Renal cortical epithelial cell (primary cell): ENCODE data around the gene AGBL5. TPM values are rescaled to one million over a fixed set of nuclear protein-coding genes. Genes with fewer than 3 reads are reported as not detected.

Experiments used
- DNase-seq: peaks from one replicate; pipeline ENCODE4 v3.0.0-alpha.2; 2011; ENCODE audit warnings: low read depth
- total RNA-seq: library from RNA; depleted of rRNA; stranded (reverse); fragments of >200 nt; gene quantifications from 2 replicates; pipeline ENCODE4 v1.2.3, GENCODE V29; 2014

Gene AGBL5, protein sequence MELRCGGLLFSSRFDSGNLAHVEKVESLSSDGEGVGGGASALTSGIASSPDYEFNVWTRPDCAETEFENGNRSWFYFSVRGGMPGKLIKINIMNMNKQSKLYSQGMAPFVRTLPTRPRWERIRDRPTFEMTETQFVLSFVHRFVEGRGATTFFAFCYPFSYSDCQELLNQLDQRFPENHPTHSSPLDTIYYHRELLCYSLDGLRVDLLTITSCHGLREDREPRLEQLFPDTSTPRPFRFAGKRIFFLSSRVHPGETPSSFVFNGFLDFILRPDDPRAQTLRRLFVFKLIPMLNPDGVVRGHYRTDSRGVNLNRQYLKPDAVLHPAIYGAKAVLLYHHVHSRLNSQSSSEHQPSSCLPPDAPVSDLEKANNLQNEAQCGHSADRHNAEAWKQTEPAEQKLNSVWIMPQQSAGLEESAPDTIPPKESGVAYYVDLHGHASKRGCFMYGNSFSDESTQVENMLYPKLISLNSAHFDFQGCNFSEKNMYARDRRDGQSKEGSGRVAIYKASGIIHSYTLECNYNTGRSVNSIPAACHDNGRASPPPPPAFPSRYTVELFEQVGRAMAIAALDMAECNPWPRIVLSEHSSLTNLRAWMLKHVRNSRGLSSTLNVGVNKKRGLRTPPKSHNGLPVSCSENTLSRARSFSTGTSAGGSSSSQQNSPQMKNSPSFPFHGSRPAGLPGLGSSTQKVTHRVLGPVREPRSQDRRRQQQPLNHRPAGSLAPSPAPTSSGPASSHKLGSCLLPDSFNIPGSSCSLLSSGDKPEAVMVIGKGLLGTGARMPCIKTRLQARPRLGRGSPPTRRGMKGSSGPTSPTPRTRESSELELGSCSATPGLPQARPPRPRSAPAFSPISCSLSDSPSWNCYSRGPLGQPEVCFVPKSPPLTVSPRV
- total RNA-seq = 23.6 and 35.0 TPM in 2 replicates

DNA sequence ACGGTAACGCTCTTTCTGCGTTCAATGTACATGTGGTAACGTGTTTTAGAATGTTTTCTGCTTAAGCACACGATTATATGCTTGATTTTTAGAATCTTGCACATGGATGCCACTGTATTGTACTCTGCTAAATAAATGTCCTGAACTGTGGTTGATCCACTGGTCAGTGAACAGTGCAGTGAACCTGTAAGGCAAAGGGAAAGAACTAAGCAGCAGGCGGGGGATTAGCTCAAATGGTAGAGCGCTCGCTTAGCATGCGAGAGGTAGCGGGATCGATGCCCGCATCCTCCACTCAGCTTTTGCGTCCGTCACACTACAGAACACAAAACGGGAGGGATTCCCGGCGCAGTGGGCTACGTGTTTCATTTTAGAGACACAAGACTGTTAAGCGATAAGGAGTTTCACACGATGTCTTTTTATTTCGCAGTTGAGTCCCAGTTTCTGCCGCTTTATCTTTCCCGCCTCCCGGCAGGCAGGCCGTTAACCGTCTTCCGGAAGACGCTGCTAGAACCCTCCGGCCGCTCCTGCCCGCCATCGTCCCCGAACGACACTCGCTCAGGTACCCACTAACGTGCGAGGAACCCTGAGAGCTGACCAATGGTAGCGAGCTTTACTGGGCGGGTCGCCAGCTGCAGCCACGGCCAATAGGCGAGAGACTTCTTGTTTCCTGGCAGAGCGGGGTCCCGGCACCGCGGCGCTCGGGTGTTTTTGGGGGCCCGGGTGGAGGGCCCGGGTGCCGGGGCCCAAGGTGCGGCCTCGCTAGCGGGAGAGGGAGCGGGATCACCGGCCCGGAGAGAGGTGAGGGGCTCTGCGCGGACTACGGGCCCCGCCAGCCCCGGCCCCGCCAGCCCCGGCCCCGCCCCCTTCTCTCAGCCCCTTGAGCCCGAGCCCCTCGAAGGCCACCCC lies at the start of gene AGBL5:
AGBL5 (plus strand) TSS at position 673 of the 906 bp plus-strand sequence. CDS start 1,291 bp downstream, outside the sequence.
- peak; percentile 87 for DNase-seq

DNA sequence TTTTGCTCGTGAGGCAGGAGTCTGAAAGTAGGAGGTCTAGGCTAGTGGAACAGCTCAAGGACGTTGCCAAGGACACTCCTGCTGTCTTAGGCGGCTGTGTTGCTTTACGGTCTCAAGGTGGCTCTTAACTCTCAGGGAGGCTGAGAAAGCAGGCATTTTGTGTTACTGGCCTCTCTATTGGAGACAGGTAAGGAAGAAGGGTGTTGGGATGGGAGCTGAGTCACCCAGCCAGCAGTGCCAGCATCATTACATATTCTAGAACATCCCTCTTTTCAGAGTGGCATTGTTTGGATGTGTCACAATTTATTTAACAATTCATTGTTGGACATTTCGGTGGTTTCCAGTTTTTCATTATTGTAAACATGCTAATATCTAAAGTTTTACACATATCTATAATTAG lies 49.5 kb upstream of the AGBL5 start:
- DNase-seq = no peak

DNA sequence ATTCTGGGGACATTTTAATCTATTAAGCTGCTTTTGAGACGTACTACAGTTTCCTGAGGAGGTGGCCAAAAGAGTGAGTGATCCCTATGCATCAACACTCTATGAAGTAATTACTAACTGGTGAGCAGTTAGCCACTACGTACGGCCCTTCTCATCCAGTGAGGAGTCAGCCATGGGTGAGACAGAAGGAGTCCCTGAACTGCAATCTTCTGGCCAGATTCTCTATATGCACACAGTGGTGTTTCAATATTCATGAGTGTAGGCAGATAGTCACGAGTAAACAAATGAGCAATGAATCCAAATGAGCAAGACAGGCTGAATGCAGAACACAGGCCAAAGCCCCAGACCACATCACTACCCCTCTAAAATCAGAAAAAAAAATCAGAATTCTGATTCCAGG lies 48.5 kb upstream of the AGBL5 start:
- DNase-seq = no peak

DNA sequence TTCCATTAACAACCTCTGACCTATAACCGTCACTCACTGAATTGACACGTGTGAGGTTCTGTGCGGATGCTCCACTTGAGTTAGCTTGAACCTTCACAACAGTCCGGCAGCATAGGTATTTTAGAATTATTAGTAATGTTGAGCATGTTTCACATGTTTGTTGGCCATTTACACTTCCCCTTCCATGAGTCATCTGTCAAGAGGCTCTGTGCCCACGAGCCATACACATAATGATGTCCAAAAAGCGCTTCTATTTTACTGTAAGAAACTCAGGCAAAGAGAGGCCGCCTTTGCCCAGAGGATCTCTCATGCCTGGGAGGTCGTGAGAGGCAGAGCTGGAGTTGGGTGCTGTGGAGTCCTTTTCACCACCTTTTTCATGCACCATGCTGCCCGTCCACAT lies 47.6 kb upstream of the AGBL5 start:
- peak; percentile 27 for DNase-seq

DNA sequence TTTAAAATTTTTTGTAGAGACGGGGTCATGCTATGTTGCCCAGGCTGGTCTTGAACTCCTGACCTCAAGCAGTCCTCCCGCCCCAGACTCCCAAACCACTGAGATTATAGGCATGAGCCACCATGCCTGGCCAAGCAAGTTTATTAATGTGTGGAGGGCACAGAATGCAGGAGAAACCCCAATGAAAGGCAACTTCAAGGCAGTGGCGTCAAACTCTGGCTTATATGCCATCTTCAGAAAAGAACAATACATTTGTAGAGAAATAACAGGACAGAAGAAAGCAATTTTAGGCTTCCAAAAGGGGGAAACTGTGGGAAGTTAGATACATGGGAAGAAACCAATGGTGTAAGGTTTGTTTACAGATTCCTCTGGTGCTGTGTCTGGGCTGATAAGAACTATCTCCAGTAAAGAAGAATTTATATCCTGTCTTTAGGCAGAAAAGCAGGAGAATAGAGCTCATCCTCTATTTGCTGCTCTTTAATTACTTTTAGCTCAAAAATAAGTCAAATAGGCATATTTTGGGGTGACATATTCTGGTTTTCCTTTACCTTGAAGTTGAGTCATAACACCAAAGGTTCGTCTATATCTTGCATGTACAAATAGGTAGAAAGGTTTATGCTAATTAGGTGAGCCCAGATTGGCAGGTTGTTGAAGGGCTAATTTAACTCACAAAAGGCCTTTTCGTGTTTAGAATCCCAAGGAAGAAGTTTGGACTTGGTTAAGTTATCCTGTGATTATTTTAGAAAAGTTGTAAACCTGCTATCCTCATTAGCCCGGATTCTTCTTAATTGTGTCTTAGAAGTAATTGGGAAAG lies 44.7 kb upstream of the AGBL5 start:
- no peak for DNase-seq

DNA sequence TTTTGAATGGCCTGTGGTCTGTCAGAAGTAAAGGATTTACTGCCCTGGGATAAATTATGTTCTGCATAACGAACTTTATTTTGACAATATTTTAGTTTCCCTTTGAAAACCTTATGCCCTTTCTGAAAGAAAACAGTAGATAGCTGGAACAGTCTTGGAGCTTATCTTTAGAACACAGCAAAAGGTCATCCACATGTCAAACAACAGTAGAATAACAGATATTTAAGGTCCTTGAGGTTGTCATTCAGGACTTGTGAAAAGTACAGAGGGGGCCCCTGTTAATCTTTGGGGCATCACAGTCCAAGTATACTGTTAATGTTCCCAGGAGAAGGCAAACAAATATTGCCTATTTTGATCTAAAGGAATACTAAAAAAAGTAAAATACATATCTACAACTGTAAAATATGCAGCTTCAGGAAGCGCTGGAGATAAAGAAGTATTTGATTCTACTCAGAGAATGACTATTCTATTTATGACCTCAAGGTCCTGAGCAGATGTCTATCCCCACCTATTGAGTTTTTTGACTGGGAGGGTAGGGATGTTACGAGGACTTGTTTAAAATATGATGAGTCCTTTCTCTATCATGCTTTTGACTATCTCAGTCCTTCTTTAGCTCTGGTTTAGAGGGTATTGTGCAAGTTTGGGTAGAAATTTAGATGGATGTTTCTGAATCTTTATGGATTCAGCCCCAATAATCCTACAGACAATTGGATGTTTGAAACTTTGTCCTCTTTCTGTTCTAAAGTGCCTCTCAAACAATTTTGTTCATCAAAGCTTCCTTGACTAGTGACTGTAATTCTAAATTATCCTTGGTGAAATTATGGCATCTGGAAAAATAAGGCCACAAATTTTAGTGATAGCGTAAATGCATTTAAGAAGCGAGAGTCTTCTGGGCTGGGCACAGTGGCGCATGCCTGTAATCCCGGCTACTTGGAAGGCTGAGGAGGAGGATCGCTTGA lies 43.8 kb upstream of the AGBL5 start:
- no peak for DNase-seq

DNA sequence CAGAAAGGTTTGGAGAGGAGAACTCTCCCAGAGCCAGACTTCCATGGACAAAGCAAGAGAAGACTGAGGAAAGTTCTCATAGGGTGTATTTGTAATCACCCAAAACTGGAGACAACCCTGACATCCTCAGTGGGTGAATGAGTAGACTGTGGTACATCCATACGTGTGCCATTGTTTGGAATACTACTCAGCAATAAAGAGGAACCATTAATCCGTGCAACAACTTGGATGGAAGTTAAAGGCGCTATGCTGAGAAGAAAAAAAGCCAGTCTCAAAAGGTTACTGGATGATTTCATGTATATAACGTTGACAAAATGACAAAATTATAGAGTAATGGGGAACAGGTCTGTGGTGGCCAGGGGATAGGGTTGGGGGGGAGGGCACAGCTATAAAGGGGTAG lies 42.8 kb upstream of the AGBL5 start:
- DNase-seq = no peak

DNA sequence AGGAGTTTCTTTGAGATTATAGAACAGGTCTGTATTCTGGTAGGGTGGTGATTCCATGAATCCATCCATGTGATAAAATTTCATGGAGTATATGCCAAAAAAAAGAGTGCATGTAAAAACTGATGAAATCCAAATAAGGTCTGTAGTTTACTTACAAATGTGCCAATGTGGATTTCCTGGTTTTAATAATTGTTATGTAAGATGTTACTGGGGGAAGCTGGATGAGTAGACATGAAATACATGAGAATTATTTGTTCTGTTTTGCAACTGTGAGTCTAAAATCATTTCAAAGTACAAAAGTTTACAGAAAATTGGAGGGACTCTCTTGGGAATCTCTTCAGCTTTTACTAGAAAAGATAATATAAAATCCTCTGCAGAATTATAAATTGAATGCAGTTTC lies 42.4 kb upstream of the AGBL5 start:
- DNase-seq = no peak

DNA sequence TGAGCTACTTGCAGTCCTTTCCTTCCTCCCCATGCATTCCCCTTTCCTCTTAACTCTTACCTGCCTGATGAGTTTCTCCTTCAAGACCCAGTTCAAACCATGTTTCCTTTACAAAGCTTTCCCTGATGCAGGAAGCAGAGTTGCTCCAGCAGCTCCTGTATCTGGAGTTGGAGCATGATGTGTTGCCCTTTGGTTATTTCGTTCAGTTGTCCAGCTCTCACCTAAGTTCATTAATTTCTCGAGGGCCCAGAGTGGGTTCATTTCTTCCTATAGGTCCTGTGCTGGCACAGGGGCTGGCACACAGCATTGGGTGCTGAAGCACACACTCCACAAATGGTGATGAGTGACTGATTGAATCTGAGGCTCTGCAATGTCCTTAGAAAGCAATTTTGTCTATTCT lies 41.8 kb upstream of the AGBL5 start:
- DNase-seq = no peak

DNA sequence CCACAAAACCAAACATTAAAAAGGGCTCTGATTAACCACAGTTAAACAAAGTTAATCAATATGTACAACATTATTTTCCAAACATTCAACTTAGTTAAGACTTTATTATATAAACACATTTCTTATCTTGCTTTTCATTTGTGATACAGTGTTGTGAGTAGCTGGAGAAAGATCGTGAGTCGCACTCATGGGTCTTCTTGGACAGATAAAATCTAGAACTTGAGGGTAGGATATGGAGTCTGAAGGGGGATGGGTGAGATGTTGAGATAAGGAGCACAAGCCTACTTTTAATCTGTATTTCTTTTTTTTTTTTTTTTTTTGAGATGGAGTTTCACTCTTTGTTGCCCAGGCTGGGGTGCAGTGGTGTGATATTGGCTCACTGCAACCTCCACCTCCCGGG lies 41.3 kb upstream of the AGBL5 start:
- no peak for DNase-seq

DNA sequence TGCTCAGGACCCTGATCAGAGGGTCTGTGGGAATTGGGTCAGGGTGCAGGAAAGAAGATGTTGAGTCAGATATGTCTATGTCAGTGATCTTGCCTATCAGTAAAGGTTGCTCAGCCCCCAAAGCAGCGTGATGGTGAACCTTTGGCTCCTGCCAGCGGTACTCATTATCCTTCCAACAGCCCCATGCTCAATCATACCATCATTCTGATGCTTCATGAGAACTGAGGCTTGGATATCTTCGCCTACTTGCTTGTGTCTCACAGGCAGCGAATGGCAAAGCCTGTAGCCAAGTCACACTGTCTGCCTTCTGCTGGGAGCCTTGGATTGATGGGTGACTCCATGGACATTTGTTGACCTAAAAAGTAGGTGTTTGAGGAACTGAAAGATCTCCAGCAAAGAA lies 37.7 kb upstream of the AGBL5 start:
- DNase-seq = no peak

DNA sequence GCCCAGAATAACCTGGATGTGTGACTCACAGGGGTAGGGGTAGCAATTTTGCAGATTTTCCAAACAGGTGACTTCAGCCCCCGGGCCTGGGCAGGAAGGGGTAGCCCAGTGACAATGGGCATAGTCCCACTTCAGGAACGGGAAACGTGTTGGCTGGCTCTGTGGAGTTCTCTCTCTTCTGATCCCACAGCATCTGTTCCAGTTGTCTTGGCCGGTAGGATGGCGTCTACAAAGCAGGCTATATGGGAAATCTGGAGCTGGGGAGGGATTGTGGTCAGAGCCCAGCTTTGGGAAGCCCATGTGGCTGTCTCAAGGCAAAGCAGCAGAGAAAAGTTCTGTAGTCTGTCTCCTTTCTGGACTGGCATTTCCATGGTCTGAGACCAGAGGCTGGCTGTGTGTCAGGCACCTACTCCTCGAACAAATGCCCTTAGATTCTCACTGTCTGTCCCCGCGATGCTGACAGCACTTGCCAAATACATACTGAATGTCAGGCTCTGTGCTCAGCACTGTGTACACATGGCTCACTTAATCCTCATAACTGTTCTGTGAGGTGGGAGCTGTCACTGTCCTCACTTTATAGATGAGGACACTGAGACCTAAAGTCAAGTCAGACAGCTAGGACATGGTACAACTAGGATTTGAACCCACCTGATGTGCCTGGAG lies 36.6 kb upstream of the AGBL5 start:
- DNase-seq = no peak

DNA sequence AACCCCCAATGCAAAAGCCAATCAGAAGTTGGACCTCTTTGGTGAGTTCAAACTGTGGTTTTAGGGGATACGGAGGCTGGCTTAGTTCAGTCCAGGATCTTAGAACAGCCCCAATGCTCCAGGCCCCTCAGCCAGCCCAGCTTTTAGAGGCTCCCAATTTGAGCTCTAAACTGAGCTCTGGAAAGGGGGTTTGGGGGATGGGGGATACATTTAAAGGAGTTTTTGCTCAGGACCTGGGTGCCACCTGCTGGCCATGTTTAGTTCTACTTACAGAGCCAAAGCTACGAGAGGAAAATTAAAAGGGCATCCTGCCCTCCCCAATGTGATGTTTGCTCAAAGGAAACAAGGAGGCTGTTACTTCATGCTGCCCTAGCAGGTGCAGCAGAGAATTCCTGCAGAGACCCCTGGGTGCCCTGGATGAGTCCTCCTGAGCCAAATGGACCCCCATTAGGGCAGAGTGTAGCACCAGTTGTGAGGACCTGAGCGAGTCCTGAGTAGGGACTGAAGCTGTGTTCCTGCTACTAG lies 34.6 kb upstream of the AGBL5 start:
- peak; percentile 59 for DNase-seq

DNA sequence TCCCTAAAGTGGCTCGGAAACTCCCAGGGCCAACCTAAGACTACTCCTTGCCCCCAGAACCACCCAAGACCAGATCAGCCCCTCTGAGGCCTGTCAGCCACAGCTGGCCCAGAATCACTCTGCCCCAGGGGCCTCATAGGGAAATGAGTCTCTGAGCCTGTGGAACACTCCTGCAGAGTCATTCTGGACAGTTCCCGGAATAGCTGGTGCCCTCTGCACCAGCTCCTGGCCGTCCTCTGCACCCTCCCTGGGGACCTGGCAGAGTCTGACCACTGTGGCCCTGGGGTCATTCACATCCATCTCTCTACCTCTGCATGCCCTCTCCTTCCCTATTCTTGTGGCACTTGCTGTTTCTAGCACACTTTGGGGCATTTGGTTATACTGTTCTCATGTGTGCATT lies 33.3 kb upstream of the AGBL5 start:
- no peak for DNase-seq

DNA sequence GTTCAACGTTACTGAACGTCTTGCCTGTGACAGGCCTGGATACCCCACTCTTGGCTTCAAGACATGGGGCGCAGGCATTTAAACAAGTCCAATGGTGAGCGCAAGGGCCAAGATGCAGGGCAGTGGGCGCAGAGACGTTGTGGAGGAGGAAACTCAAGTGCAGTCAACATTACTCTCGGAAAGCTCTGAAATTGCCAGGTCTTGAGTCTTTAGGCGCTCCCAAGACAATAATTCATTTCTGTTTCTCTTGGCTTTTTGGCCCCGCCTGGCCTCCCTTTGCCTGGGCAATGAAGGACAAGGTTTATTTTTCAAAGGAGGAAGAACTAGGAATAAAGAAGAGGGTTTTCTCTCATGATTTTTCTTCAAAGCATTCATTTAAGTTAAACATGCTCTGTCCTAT lies 32.0 kb upstream of the AGBL5 start:
- no peak for DNase-seq

DNA sequence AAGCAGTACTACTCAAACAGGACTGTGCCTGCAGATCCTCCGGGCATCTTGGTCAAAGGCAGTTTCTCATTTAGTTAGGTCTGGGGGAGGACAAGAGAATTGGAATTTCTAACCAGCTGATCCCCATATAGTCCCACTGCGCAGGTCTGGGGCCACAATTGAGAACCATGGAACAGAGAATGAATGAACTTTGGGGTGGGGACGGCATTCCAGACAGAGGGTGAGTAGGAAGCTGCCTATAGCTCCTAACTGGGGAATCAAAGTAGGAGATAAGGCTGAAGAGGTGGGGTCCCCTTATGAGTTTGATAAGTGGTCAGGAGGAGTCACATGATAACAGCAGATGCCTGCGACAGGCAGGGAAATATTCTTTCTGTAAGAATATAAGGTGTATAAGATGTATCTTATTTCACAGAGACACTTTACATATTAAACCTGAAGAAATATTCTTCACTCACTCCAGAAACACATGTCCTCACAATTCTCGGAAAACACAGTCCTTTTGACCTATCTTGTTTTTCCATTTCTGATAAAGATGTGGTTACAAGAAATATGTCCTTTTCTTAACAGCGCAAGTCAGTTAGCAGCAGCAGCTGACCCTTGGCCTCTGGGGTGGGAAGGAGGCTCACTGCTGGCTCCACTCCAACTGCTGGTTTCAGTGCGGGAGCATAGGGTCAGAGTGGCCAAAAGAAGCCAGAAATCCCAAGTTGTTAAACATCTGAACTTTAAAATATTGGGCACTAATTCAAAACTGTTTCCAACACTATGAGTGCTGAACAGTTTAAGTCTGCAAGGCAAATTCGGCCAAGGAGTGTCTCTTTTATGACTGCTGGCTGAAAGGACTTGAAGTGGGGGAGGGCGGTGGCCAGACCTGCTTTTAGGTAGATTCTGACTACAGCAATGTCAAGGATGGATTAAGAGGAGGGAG lies 31.3 kb upstream of the AGBL5 start:
- no peak for DNase-seq

DNA sequence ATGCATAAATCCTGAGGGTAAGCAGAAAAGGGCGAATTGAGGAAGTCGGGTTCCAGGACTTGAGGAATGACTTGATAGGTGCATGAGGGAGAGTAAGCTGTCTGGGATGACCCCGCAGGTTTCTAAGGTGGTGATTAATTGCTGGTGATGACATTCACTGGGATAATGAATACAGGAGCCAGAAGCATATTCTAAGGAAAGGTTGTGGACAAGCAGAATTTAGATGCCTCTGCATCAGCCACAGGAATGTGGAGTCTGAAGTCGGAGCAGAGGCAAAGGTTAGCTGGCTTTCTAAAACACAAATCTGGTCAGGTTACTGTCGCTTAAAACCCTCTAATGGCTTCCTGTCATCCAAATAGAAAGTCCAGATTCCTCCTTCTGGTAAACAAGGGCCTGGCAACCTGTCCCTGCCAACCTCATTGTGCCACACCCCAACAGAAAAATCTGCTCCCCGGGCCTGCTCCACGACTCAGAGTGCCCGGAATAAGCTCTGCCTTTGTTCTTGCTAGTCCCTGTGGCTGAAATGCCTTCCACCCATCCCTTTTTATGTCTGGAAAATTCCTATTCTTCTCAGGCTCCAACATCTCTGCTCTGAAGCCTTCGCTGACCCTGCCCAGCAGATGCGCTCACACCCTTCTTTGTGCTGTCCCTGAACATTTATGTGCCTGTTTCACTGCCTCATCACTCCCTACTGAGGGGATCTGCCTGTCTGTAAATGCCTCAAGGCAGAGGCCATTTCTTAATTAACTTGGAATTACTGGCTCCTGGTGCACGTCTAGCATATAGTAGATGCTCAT lies 30.0 kb upstream of the AGBL5 start:
- DNase-seq = peak; percentile 70
